Transverse colon (tissue), 3 donors: Measurements from ENCODE around the gene ANKS1B.
"Not testable (repeated sequence)": the region's sequence is repeated elsewhere in the genome, so short reads cannot be mapped to it uniquely, and the experiment has no call there.

Experiments
- CTCF ChIP-seq, 5 experiments: fragments of 200-600 bp in 3 of 5; fragments of 450-650 bp in 2 of 5; sonication (generic) in 3 of 5; IDR thresholded peaks; 1 replicate in 2 of 5; 2 replicates in 3 of 5; pipeline ENCODE4 v1.5.1; 2016 to 2017; ENCODE audit warnings: antibody characterized with exemption in 5 of 5, inconsistent platforms in 3 of 5, mild to moderate bottlenecking in 2 of 5, moderate library complexity in 1 of 5
- EP300 ChIP-seq: sonication (generic); formaldehyde crosslinking; IDR thresholded peaks from one replicate; pipeline ENCODE4 v1.6.1; 2017; ENCODE audit warnings: antibody characterized with exemption, low read depth
- POLR2A ChIP-seq: fragments of 450-650 bp; IDR thresholded peaks from one replicate; pipeline ENCODE4 v1.6.1; 2016; ENCODE audit warnings: antibody characterized with exemption, mild to moderate bottlenecking, moderate library complexity

DNA sequence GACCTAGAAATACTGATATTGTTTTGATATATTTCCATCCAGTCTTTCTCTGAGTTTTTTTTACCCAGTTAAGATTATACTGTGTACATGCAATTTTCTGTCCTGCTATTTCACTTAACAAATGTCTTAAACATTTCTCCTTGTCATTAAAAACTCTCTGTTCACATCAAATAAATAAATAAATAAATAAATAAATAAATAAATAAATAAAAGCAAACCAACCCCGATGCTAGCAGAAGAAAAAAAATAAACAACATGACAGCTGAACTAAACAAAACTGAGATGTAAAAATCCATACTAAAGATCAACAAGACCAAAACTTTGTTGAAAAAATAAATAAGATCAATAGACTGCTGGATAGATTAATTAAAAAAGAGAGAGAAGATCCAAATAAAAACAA, 407.6 kb downstream of the ANKS1B start:
- not testable (repeated sequence) for TF ChIP-seq POLR2A; CTCF (IDR thresholded peaks at IDR 0.05); EP300
